ENCODE data around the gene RBP3.

GRCh38 chr10:47347303-47347675 is 874 bp upstream of the RBP3 start:
- no peak for TF ChIP-seq CTCF (IDR thresholded peaks at IDR 0.05; ENCODE audit: low read depth, low read length)
- no peak for TF ChIP-seq POLR2A (IDR thresholded peaks at IDR 0.05; ENCODE audit: extremely low read depth, insufficient read length)
